HG02798 (cell line): ENCODE data around the gene PCDHA10.
"Not testable (repeated sequence)": the region's sequence is repeated elsewhere in the genome, so short reads cannot be mapped to it uniquely, and the experiment has no call there.

Experiments
- ATAC-seq: cut with Tn5 transposase; IDR thresholded peaks from one replicate; pipeline ENCODE4 v1.9.1; 2021; ENCODE audit warnings: mild to moderate bottlenecking; ENCODE audit not compliant: unreplicated experiment, poor library complexity

PCDHA10 gene

DNA sequence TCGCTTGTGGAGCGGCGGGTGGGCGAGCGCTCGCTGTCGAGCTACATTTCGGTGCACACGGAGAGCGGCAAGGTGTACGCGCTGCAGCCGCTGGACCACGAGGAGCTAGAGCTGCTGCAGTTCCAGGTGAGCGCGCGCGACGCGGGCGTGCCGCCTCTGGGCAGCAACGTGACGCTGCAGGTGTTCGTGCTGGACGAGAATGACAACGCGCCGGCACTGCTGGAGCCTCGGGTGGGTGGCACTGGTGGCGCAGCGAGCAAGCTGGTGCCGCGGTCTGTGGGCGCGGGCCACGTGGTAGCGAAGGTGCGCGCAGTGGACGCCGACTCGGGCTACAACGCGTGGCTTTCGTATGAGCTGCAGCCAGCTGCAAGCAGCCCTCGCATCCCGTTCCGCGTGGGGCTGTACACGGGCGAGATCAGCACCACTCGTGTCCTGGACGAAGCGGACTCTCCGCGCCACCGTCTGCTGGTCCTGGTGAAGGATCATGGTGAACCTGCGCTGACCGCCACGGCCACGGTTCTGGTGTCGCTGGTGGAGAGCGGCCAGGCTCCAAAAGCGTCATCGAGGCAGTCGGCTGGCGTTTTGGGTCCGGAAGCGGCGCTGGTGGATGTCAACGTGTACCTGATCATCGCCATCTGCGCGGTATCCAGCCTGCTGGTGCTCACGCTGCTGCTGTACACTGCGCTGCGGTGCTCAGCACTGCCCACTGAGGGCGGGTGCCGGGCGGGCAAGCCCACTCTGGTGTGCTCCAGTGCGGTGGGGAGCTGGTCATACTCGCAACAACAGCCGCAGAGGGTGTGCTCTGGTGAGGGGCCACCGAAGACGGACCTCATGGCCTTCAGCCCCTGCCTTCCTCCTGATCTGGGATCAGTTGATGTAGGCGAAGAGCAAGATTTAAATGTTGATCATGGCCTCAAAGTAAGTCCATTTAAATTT lies 12.6 kb upstream of the PCDHA10 start:
- ATAC-seq, result no peak

DNA sequence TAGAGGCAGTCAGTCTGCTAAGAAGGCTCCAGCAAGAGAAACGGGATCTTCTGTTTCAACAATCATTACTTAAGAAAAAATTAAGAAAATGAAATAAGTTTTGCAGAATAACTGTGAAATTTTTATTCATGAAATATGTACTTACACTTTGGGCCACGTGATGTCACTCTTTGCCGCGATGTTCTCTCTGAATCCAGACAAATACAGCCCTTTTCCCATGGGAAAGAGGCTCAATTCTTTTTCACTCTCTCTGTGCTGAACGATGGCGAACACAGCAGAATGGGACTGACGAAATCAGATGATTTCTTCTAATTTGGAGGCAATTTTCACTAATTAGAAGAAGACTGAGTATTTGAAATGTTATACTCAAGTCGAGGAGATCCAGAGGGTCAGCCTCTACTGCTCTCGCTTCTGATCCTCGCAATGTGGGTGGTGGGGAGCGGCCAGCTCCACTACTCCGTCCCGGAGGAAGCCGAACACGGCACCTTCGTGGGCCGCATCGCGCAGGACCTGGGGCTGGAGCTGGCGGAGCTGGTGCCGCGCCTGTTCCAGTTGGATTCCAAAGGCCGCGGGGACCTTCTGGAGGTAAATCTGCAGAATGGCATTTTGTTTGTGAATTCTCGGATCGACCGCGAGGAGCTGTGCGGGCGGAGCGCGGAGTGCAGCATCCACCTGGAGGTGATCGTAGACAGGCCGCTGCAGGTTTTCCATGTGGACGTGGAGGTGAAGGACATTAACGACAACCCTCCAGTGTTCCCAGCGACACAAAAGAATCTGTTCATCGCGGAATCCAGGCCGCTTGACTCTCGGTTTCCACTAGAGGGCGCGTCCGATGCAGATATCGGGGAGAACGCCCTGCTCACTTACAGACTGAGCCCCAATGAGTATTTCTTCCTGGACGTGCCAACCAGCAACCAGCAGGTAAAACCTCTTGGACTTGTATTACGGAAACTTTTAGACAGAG lies 7.3 kb upstream of the PCDHA10 start, which contains the start of gene PCDHA9:
TSS of gene PCDHA9 (plus strand) at position 244 of the 964 bp plus-strand sequence. CDS start at position 358, 114 bp downstream.
- not testable (repeated sequence) for ATAC-seq

DNA sequence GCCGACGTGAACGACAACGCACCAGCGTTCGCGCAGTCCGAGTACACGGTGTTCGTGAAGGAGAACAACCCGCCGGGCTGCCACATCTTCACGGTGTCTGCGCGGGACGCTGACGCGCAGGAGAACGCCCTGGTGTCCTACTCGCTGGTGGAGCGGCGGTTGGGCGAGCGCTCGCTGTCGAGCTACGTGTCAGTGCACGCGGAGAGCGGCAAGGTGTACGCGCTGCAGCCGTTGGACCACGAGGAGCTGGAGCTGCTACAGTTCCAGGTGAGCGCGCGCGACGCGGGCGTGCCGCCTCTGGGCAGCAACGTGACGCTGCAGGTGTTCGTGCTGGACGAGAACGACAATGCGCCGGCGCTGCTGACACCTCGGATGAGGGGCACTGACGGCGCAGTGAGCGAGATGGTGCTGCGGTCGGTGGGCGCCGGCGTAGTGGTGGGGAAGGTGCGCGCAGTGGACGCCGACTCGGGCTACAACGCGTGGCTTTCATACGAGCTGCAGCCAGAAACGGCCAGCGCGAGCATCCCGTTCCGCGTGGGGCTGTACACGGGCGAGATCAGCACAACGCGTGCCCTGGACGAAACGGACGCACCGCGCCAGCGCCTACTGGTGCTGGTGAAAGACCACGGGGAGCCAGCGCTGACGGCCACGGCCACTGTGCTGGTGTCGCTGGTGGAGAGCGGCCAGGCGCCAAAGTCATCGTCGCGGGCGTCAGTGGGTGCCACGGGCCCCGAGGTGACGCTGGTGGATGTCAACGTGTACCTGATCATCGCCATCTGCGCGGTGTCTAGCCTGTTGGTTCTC lies 5.7 kb upstream of the PCDHA10 start:
- ATAC-seq, result not testable (repeated sequence)

DNA sequence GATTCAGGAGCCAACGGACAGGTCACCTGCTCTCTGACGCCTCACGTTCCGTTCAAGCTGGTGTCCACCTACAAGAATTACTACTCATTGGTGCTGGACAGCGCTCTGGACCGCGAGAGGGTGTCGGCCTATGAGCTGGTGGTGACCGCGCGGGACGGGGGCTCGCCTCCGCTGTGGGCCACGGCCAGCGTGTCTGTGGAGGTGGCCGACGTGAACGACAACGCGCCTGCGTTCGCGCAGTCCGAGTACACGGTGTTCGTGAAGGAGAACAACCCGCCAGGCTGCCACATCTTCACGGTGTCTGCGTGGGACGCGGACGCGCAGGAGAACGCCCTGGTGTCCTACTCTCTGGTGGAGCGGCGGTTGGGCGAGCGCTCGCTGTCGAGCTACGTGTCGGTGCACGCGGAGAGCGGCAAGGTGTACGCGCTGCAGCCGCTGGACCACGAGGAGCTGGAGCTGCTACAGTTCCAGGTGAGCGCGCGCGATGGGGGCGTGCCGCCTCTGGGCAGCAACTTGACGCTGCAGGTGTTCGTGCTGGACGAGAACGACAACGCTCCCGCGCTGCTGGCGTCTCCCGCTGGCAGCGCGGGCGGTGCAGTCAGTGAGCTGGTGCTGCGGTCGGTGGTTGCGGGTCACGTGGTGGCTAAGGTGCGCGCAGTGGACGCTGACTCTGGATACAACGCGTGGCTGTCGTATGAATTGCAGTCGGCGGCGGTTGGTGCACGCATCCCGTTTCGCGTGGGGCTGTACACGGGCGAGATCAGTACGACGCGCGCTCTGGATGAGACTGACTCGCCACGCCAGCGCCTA lies 1.7 kb downstream of the PCDHA10 start:
- ATAC-seq, result no peak

DNA sequence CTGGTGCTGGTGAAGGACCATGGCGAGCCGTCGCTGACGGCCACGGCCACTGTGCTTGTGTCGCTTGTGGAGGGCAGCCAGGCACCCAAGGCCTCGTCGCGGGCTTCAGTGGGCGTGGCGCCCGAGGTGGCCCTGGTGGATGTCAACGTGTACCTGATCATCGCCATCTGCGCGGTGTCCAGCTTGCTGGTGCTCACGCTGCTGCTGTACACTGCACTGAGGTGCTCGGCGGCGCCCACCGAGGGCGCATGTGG lies 2.2 kb downstream of the PCDHA10 start:
- ATAC-seq, result no peak

DNA sequence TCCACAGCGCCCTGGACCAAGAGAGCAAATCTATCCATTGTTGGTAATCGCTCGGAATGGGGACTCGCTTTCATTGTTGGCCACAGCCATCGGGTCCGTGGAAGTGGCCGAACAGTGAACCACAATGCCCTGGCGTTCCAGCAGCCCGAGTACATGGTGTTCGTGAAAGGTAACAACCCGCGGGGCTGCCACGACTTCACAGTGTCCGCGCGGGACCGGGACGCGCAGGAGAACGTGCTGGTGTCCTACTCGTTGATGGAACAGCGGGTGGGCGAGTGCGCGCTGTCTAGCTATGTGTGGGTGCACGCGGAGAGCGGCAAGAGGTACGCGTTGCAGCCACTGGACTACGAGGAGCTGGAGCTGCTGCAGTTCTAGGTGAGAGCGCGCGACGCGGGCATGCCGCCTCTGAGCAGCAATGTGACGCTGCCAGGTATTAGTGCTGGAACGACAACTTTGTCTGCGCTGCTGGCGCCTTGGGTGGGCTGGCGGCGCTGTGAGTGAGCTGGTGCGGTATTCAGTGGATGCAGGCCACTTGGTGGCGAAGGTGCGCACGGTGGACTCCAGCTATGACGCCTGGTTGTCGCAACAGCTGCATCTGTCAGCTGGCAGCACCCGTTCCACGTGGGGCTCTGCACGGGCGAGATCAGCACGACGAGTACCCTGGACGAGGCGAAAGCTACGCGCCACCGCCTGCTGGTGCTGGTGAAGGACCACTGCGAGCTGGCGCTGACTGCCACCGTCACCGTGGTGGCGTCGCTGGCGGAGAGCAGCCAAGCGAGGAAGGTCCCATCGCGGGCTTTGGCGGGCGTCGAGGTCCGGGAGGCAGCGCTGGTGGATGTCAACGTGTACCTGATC lies 7.0 kb downstream of the PCDHA10 start:
- ATAC-seq, result no peak

DNA sequence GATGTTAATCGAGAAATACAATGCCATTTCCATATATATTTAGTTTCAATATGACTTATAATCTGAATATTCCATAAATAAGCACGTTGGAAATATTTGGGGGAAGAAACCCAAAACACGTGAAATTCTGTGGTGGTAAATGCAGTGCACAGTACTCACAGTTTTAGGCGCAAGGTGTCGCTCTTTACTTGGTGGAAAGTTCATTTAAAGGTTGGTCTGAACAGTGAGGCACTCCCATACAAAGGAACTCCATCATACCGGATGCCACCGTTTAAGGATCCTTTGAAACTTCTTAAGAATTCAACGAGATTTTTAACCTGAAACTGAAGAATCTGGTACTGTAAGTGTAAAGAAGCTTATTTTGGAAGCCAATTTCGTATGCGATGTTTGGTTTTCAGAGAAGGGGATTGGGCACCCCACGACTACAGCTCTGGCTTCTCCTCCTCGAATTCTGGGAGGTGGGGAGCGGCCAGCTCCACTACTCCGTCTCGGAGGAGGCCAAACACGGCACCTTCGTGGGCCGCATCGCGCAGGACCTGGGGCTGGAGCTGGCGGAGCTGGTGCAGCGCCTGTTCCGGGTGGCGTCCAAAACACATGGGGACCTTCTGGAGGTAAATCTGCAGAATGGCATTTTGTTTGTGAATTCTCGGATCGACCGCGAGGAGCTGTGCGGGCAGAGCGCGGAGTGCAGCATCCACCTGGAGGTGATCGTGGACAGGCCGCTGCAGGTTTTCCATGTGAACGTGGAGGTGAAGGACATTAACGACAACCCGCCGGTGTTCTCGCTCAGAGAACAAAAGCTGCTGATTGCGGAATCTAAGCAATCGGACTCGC lies 13.2 kb downstream of the PCDHA10 start, which contains the start of gene PCDHA11:
TSS of gene PCDHA11 (plus strand) at position 237 of the 834 bp plus-strand sequence. CDS start at position 384, 147 bp downstream.
- no peak for ATAC-seq

DNA sequence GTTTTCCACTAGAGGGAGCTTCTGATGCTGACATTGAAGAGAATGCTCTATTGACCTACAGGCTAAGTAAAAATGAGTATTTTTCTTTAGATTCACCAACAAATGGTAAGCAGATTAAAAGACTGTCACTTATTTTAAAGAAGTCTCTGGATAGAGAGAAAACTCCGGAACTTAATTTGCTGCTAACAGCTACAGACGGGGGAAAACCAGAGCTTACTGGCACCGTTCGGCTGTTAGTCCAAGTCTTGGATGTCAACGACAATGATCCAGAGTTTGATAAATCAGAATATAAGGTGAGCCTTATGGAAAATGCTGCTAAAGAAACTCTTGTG lies 13.8 kb downstream of the PCDHA10 start:
- ATAC-seq, result no peak

DNA sequence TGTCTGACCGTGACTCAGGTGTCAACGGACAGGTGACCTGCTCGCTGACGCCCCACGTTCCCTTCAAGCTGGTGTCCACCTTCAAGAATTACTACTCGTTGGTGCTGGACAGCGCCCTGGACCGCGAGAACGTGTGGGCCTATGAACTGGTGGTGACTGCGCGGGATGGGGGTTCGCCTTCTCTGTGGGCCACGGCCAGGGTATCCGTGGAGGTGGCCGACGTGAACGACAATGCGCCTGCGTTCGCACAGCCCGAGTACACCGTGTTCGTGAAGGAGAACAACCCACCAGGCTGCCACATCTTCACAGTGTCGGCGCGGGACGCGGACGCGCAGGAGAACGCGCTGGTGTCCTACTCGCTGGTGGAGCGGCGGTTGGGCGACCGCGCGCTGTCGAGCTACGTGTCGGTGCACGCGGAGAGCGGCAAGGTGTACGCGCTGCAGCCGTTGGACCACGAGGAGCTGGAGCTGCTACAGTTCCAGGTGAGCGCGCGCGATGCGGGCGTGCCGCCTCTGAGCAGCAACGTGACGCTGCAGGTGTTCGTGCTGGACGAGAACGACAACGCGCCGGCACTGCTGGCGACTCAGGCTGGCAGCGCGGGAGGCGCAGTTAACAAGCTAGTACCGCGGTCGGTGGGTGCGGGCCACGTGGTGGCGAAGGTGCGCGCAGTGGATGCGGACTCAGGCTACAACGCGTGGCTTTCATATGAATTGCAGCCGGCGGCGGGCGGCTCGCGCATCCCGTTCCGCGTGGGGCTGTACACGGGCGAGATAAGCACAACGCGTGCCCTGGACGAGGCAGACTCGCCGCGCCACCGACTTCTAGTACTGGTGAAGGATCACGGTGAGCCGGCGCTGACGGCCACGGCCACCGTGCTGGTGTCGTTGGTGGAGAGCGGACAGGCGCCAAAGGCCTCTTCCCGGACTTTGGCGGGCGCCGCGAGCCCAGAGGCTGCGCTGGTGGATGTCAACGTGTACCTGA lies 14.8 kb downstream of the PCDHA10 start:
- ATAC-seq, result no peak

DNA sequence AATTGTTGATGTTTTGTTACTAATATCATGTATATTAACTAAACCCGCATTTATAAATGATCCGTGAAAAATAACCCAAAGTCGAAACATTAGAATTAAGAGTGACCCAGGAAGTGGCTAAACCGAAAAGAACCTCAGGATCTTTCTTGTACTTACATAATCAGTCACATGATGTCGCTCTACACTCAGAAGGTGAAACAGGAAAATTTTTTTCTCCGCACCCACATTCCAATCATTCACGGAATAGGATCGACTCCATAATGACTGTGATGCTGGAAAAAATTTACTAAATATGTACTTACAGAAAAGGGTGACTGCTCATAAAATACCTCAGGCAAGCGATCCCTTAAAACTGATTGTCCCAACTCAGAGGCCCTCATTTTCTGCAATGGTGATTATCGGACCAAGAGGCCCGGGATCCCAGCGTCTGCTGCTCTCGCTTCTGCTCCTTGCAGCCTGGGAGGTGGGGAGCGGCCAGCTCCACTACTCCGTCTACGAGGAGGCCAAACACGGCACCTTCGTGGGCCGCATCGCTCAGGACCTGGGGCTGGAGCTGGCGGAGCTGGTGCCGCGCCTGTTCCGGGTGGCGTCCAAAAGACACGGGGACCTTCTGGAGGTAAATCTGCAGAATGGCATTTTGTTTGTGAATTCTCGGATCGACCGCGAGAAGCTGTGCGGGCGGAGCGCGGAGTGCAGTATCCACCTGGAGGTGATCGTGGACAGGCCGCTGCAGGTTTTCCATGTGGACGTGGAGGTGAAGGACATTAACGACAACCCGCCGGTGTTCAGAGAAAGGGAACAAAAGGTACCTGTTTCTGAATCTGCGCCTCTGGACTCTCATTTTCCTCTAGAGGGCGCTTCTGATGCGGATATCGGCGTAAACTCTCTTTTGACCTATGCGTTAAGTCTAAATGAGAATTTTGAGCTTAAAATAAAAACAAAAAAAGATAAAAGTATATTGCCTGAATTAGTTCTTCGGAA lies 19.7 kb downstream of the PCDHA10 start, which contains the start of gene PCDHA12:
TSS of gene PCDHA12 (plus strand) at position 224 of the 981 bp plus-strand sequence. CDS start at position 389, 165 bp downstream.
- no peak for ATAC-seq

DNA sequence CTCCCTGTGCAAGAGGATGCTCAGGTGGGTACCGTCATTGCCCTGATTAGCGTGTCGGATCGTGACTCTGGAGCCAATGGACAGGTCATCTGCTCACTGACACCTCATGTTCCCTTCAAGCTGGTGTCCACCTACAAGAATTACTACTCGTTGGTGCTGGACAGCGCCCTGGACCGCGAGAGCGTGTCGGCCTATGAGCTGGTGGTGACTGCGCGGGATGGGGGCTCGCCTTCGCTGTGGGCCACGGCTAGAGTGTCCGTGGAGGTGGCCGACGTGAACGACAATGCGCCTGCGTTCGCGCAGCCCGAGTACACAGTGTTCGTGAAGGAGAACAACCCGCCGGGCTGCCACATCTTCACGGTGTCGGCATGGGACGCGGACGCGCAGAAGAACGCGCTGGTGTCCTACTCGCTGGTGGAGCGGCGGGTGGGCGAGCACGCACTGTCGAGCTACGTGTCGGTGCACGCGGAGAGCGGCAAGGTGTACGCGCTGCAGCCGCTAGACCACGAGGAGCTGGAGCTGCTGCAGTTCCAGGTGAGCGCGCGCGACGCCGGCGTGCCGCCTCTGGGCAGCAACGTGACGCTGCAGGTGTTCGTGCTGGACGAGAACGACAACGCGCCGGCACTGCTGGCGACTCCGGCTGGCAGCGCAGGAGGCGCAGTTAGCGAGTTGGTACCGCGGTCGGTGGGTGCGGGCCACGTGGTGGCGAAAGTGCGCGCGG lies 21.0 kb downstream of the PCDHA10 start:
- not testable (repeated sequence) for ATAC-seq

DNA sequence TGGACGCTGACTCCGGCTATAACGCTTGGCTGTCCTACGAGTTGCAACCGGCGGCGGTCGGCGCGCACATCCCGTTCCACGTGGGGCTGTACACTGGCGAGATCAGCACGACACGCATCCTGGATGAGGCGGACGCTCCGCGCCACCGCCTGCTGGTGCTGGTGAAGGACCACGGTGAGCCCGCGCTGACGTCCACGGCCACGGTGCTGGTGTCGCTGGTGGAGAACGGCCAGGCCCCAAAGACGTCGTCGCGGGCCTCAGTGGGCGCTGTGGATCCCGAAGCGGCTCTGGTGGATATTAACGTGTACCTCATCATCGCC lies 21.5 kb downstream of the PCDHA10 start:
- ATAC-seq, result no peak

DNA sequence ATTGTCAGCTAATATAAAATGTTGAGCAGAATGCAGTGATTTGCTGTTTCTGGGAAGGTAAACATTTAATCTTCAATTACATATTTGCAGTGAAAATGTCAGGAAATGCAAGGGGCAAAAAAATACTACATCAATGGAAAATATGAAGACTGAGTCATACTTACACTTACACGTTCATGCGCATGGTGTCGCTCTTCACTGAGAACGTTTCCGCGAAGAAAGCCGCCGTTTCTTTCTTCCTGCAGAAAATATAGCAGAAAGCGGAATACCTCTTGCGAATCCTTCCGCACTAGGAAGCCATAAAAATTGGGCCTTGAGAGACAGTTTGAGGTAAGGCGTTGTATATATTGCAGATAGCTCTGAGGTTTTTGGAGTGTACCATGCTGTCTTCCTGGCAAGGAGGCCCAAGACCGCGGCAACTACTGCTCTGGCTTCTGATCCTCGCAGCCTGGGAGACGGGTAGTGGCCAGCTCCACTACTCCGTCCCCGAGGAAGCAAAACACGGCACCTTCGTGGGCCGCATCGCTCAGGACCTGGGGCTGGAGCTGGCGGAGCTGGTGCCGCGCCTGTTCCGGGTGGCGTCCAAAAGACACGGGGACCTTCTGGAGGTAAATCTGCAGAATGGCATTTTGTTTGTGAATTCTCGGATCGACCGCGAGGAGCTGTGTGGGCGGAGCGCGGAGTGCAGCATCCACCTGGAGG lies 26.3 kb downstream of the PCDHA10 start, which contains the start of gene PCDHA13:
TSS of gene PCDHA13 (plus strand) at position 236 of the 702 bp plus-strand sequence. CDS start at position 381, 145 bp downstream.
- no peak for ATAC-seq

DNA sequence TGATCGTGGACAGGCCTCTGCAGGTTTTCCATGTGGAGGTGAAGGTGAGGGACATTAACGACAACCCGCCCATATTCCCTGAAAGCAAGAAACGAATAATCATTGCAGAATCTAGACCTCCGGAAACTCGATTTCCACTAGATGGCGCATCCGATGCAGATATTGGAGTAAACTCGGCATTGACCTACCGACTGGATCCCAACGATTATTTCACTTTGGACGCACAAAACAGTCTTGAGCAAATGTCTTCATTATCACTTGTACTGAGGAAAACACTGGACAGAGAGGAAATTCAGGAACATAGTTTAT lies 26.8 kb downstream of the PCDHA10 start:
- no peak for ATAC-seq
